Measurements from ENCODE around the gene TBC1D17.

GRCh38 chr19:49837425-49837824 lies 40.1 kb upstream of the TBC1D17 start:
- TF ChIP-seq, protein P1, sequence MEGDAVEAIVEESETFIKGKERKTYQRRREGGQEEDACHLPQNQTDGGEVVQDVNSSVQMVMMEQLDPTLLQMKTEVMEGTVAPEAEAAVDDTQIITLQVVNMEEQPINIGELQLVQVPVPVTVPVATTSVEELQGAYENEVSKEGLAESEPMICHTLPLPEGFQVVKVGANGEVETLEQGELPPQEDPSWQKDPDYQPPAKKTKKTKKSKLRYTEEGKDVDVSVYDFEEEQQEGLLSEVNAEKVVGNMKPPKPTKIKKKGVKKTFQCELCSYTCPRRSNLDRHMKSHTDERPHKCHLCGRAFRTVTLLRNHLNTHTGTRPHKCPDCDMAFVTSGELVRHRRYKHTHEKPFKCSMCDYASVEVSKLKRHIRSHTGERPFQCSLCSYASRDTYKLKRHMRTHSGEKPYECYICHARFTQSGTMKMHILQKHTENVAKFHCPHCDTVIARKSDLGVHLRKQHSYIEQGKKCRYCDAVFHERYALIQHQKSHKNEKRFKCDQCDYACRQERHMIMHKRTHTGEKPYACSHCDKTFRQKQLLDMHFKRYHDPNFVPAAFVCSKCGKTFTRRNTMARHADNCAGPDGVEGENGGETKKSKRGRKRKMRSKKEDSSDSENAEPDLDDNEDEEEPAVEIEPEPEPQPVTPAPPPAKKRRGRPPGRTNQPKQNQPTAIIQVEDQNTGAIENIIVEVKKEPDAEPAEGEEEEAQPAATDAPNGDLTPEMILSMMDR (IDR thresholded peaks at IDR 0.05) = no peak
- TF ChIP-seq ZFX (IDR thresholded peaks at IDR 0.05; ENCODE audit: borderline replicate concordance) = no peak
